Neuronal stem cell (in vitro differentiated cells): ENCODE results near the gene NDUFA13.

Experiments
- DNase-seq: peaks from one replicate; pipeline ENCODE4 v3.0.0-alpha.2; 2013; ENCODE audit warnings: low spot score
- H2AFZ ChIP-seq: one replicate; pipeline ENCODE4 v1.6.1; 2013; ENCODE audit warnings: mild to moderate bottlenecking, low read length, inconsistent platforms
- H2AK5ac ChIP-seq: 2 replicates; pipeline ENCODE4 v1.6.1; 2013; ENCODE audit warnings: low read depth, mild to moderate bottlenecking, inconsistent platforms, low read length, moderate library complexity, mixed read lengths
- H2BK120ac ChIP-seq: 2 replicates; pipeline ENCODE4 v1.6.1; 2013; ENCODE audit warnings: low read depth, mild to moderate bottlenecking, inconsistent platforms, low read length, moderate library complexity, mixed read lengths
- H2BK12ac ChIP-seq: one replicate; pipeline ENCODE4 v1.6.1; 2013; ENCODE audit warnings: low read length, inconsistent platforms
- H2BK15ac ChIP-seq: 2 replicates; pipeline ENCODE4 v1.6.1; 2013; ENCODE audit warnings: mild to moderate bottlenecking, low read length, inconsistent platforms, mixed read lengths
- H2BK5ac ChIP-seq: one replicate; pipeline ENCODE4 v1.6.1; 2013; ENCODE audit warnings: inconsistent platforms, mild to moderate bottlenecking, low read length, moderate library complexity
- H3K14ac ChIP-seq: one replicate; pipeline ENCODE4 v1.6.1; 2013; ENCODE audit warnings: low read length, inconsistent platforms
- H3K18ac ChIP-seq: 2 replicates; pipeline ENCODE4 v1.6.1; 2013; ENCODE audit warnings: low read length, inconsistent platforms
- H3K23ac ChIP-seq: 2 replicates; pipeline ENCODE4 v1.6.1; 2013; ENCODE audit warnings: low read depth, mild to moderate bottlenecking, mixed read lengths, low read length, inconsistent platforms; ENCODE audit not compliant: poor library complexity
- H3K27ac ChIP-seq: replicated peaks from 3 replicates; pipeline ENCODE4 v1.5.1; 2013; ENCODE audit warnings: low read length, inconsistent platforms
- H3K27me3 ChIP-seq, 3 experiments: 2 replicates each; pipeline ENCODE4 v1.6.1; 2013; ENCODE audit warnings: low read length in 3 of 3, mild to moderate bottlenecking in 2 of 3, inconsistent platforms in 1 of 3, low read depth in 1 of 3, mixed read lengths in 1 of 3, moderate library complexity in 1 of 3; ENCODE audit not compliant: control insufficient read depth in 3 of 3, insufficient read depth in 3 of 3
- H3K36me3 ChIP-seq, 2 donors: replicated peaks in 1 of 2; 2 replicates each; pipeline ENCODE4 v1.6.1; 2013; ENCODE audit warnings: low read length in 2 of 2; ENCODE audit not compliant: control insufficient read depth in 2 of 2, insufficient read depth in 2 of 2
- H3K4ac ChIP-seq: 2 replicates; pipeline ENCODE4 v1.6.1; 2013; ENCODE audit warnings: inconsistent platforms, mild to moderate bottlenecking, low read length, moderate library complexity
- H3K4me1 ChIP-seq, 2 donors: 1 replicate in 1 of 2; 2 replicates in 1 of 2; pipeline ENCODE4 v1.6.1; 2013; ENCODE audit warnings: low read length in 2 of 2, low read depth in 1 of 2; ENCODE audit not compliant: control insufficient read depth in 2 of 2, insufficient read depth in 1 of 2
- H3K4me2 ChIP-seq: one replicate; pipeline ENCODE4 v1.6.1; 2013; ENCODE audit warnings: mild to moderate bottlenecking, low read length, inconsistent platforms; ENCODE audit not compliant: insufficient read depth, poor library complexity, severe bottlenecking
- H3K4me3 ChIP-seq, 2 donors: 2 replicates each; pipeline ENCODE4 v1.5.1; 2013; ENCODE audit warnings: low read length in 2 of 2, mild to moderate bottlenecking in 2 of 2, inconsistent platforms in 1 of 2, moderate library complexity in 1 of 2
- H3K79me1 ChIP-seq: one replicate; pipeline ENCODE4 v1.6.1; 2013; ENCODE audit warnings: low read depth, mild to moderate bottlenecking, inconsistent platforms, low read length, moderate library complexity
- H3K9ac ChIP-seq: one replicate; pipeline ENCODE4 v1.6.1; 2013; ENCODE audit warnings: mild to moderate bottlenecking, low read depth, low read length, inconsistent platforms; ENCODE audit not compliant: poor library complexity
- H3K9me3 ChIP-seq, 2 donors: replicated peaks in 1 of 2; 2 replicates each; pipeline versions ENCODE3 to v1.6.1; 2013; ENCODE audit warnings: low read length in 2 of 2, mild to moderate bottlenecking in 2 of 2, inconsistent platforms in 1 of 2, low read depth in 1 of 2, mixed read lengths in 1 of 2, moderate library complexity in 1 of 2; ENCODE audit not compliant: control insufficient read depth in 2 of 2, insufficient read depth in 1 of 2
- H4K8ac ChIP-seq: one replicate; pipeline ENCODE4 v1.6.1; 2013; ENCODE audit warnings: low read depth, mild to moderate bottlenecking, inconsistent platforms, low read length, moderate library complexity
- H4K91ac ChIP-seq: one replicate; pipeline ENCODE4 v1.6.1; 2013; ENCODE audit warnings: low read length, low read depth, mild to moderate bottlenecking, inconsistent platforms; ENCODE audit not compliant: poor library complexity
- WGBS, 2 donors: extraction: QIAGEN DNeasy Blood & Tissue Kit; methylation state at CpG; one replicate each; pipeline ENCODE4 v1.1.7; 2013; ENCODE audit warnings: missing lambda C conversion rate in 2 of 2, mixed read lengths in 1 of 2; ENCODE audit not compliant: insufficient read length in 2 of 2, insufficient replicate concordance in 1 of 2; ENCODE audit errors: extremely low coverage in 2 of 2; 5-methylcytosine and 5-hydroxymethylcytosine counted together

Gene NDUFA13

GRCh38 chr19:19543640-19544039 lies 27.6 kb downstream of the NDUFA13 start:
- Histone ChIP-seq H3K4me1 (peaks cover 0 to under 1% of the 10 kb centered on the region in 2 donors), H3K79me1 (no peaks in the 10 kb centered on the region), H2BK15ac (peak overlapping the region; percentile 58), H2BK12ac (no peak overlapping the region), H3K4ac (peak overlapping the region; percentile 53), H4K8ac (peak overlapping the region; percentile 17), H3K23ac (no peak overlapping the region), H3K9ac (no peak overlapping the region), H3K9me3 (peaks cover 0 to 1% of the 10 kb centered on the region in 2 donors), H3K14ac (peak overlapping the region; percentile 8), H3K36me3 (no peaks in the 10 kb centered on the region), H3K4me2 (no peak overlapping the region), H4K91ac (no peak overlapping the region), H2BK5ac (no peak overlapping the region), H3K18ac (no peak overlapping the region), H3K27ac (no peak overlapping the region), H3K4me3 (no peak overlapping the region), H2AFZ (no peak overlapping the region), H2AK5ac (peak overlapping the region; percentile 81), H3K27me3 (peaks cover 0 to 22% (median 0%) of the 10 kb centered on the region in 3 experiments), H2BK120ac (no peak overlapping the region)
- no peak for DNase-seq
- no CpG with 5 or more reads among the region's 19 CpGs for WGBS, 2 donors

GRCh38 chr19:19544257-19544953 lies 28.4 kb downstream of the NDUFA13 start:
- Histone ChIP-seq H3K14ac (no peak overlapping the region), H2AFZ (no peak overlapping the region), H3K9me3 (peaks cover 0 to 1% of the 10 kb centered on the region in 2 donors), H3K4ac (no peak overlapping the region), H3K9ac (no peak overlapping the region), H4K91ac (no peak overlapping the region), H2BK12ac (no peak overlapping the region), H3K4me3 (no peak overlapping the region), H3K23ac (peak overlapping the region; percentile 80), H4K8ac (no peak overlapping the region), H2BK15ac (peak overlapping the region; percentile 26), H3K27ac (no peak overlapping the region), H3K4me2 (no peak overlapping the region), H3K18ac (no peak overlapping the region), H3K27me3 (peaks cover 0 to 16% (median 0%) of the 10 kb centered on the region in 3 experiments), H3K79me1 (no peaks in the 10 kb centered on the region), H2BK120ac (no peak overlapping the region), H3K36me3 (no peaks in the 10 kb centered on the region), H2BK5ac (no peak overlapping the region), H3K4me1 (no peaks in the 10 kb centered on the region), H2AK5ac (peak overlapping the region; percentile 74)
- no peak for DNase-seq
- no CpG with 5 or more reads among the region's 75 CpGs for WGBS, 2 donors

- DNase-seq: no peak
- Histone ChIP-seq H2AK5ac (peak overlapping the region; percentile 74), H3K27ac (no peak overlapping the region), H3K4me2 (no peak overlapping the region), H3K36me3 (no peaks in the 10 kb centered on the region), H3K27me3 (peaks cover 0 to 11% (median 0%) of the 10 kb centered on the region in 3 experiments), H2BK120ac (no peak overlapping the region), H4K8ac (no peak overlapping the region), H4K91ac (no peak overlapping the region), H3K79me1 (no peaks in the 10 kb centered on the region), H3K9ac (no peak overlapping the region), H3K23ac (peak overlapping the region; percentile 80), H2BK15ac (no peak overlapping the region), H3K14ac (no peak overlapping the region), H2BK12ac (peak overlapping the region; percentile 58), H3K4ac (no peak overlapping the region), H3K4me1 (peaks cover 0 to 2% of the 10 kb centered on the region in 2 donors), H3K4me3 (no peak overlapping the region), H2AFZ (no peak overlapping the region), H3K18ac (no peak overlapping the region), H3K9me3 (no peaks in the 10 kb centered on the region), H2BK5ac (peak overlapping the region; percentile 5)
- no CpG with 5 or more reads among the region's 53 CpGs for WGBS, 2 donors
These were observed 29.0 kb downstream of the NDUFA13 start for GRCh38 chr19:19544954-19545591.

- H2BK120ac ChIP-seq: no peak overlapping the region
- H3K27me3 ChIP-seq: peaks cover 0 to 7% (median 0%) of the 10 kb centered on the region in 3 experiments
- no peak overlapping the region for H4K91ac ChIP-seq
- H3K4me3 ChIP-seq: no peak overlapping the region
- no peak overlapping the region for H4K8ac ChIP-seq
- no peak overlapping the region for H2BK15ac ChIP-seq
- no peaks in the 10 kb centered on the region for H3K79me1 ChIP-seq
- H3K36me3 ChIP-seq: no peaks in the 10 kb centered on the region
- no peak overlapping the region for H2BK12ac ChIP-seq
- no peaks in the 10 kb centered on the region for H3K9me3 ChIP-seq
- H2AFZ ChIP-seq: no peak overlapping the region
- no peak overlapping the region for H3K4me2 ChIP-seq
- H2BK5ac ChIP-seq: no peak overlapping the region
- H3K14ac ChIP-seq: no peak overlapping the region
- DNase-seq: no peak
- no peak overlapping the region for H3K4ac ChIP-seq
- H3K9ac ChIP-seq: no peak overlapping the region
- no peak overlapping the region for H2AK5ac ChIP-seq
- no peak overlapping the region for H3K18ac ChIP-seq
- no peak overlapping the region for H3K27ac ChIP-seq
- WGBS, 2 donors: no CpG with 5 or more reads among the region's 23 CpGs
- H3K4me1 ChIP-seq: peaks cover 0 to 2% of the 10 kb centered on the region in 2 donors
- H3K23ac ChIP-seq: no peak overlapping the region
These were observed 29.7 kb downstream of the NDUFA13 start for GRCh38 chr19:19545707-19546106.
